H1 (cell line): Measurements from ENCODE around the gene MCM3. TPM values are rescaled to one million over a fixed set of nuclear protein-coding genes. Genes with fewer than 3 reads are reported as not detected.

Experiments used
- ATF2 ChIP-seq: IDR thresholded peaks from 2 replicates; pipeline ENCODE4 v1.6.1; 2012; ENCODE audit warnings: low read length, inconsistent platforms
- RBBP5 ChIP-seq: IDR thresholded peaks from 2 replicates; pipeline ENCODE4 v1.7.1; 2012; ENCODE audit warnings: low read depth, mild to moderate bottlenecking, inconsistent platforms, low read length, moderate library complexity, borderline replicate concordance
- polyA plus RNA-seq, 7 experiments: library from polyadenylated mRNA; depleted of rRNA in 3 of 7; stranded (reverse) in 5 of 7; unstranded in 2 of 7; fragments of >200 nt in 5 of 7; fragments of 200-250 nt in 2 of 7; gene quantifications; 1 replicate in 5 of 7; 2 replicates in 1 of 7; 4 replicates in 1 of 7; pipeline versions ENCODE4 v1.2.1 to v1.2.3, GENCODE V29; 2011 to 2013; ENCODE audit warnings: missing spikeins in 2 of 7, mixed read lengths in 2 of 7
- total RNA-seq: library from RNA; stranded (reverse); fragmentation: NEBNext Ultra II Directional; extraction: Animal tissue kit (Norgen Biotek cat#: 25700); gene quantifications from 2 replicates; pipeline ENCODE4 v1.2.1, GENCODE V29; 2021

The MCM3 gene
- total and polyA plus RNA-seq, 2 of the 8 experiments (the other 6 are each of a cell fraction or from before 2014, with no cell fraction given) = 275 to 293 TPM

GRCh38 chr6:52328729-52329128 lies 44.2 kb upstream of the MCM3 start (continued):
- no peak for TF ChIP-seq ATF2
- TF ChIP-seq RBBP5 = no peak
- TF ChIP-seq, all 59 proteins: peak for 0
